Measurements from ENCODE around the gene RNF135.

- TF ChIP-seq CTCF (IDR thresholded peaks at IDR 0.05) (no peak), POLR2A (IDR thresholded peaks at IDR 0.05) (no peak)
These were observed 9.3 kb upstream of the RNF135 start for GRCh38 chr17:30961209-30962188.
